HUES64 (cell line): Measurements from ENCODE around the gene SLAIN2.
"Not testable (repeated sequence)": the region's sequence is repeated elsewhere in the genome, so short reads cannot be mapped to it uniquely, and the experiment has no call there.

Experiments used
- H3K27ac ChIP-seq: 2 replicates; pipeline ENCODE4 v1.7.0; 2013; ENCODE audit warnings: low read depth, low read length, inconsistent platforms
- H3K27me3 ChIP-seq: 2 replicates; pipeline ENCODE4 v1.6.1; 2013; ENCODE audit warnings: mild to moderate bottlenecking, low read length; ENCODE audit not compliant: insufficient read depth
- H3K36me3 ChIP-seq: 2 replicates; pipeline ENCODE4 v1.6.1; 2013; ENCODE audit warnings: mild to moderate bottlenecking, low read length; ENCODE audit not compliant: insufficient read depth
- H3K4me1 ChIP-seq: 2 replicates; pipeline ENCODE4 v1.6.1; 2013; ENCODE audit warnings: mild to moderate bottlenecking, low read length, moderate library complexity; ENCODE audit not compliant: insufficient read depth
- H3K4me3 ChIP-seq: 2 replicates; pipeline ENCODE4 v1.5.1; 2013; ENCODE audit warnings: mild to moderate bottlenecking, low read length, moderate library complexity
- H3K9ac ChIP-seq: 2 replicates; pipeline ENCODE4 v1.6.1; 2013; ENCODE audit warnings: mild to moderate bottlenecking, low read depth, low read length
- H3K9me3 ChIP-seq: 2 replicates; pipeline ENCODE4 v1.6.1; 2013; ENCODE audit warnings: low read depth, low read length; ENCODE audit not compliant: insufficient read depth
- whole genome bisulfite sequencing: fragments of 150-250, 120-280 bp; methylation state at CpG from one replicate; pipeline ENCODE4 v1.1.7; 2013; ENCODE audit warnings: missing lambda C conversion rate; 5-methylcytosine and 5-hydroxymethylcytosine counted together

The SLAIN2 gene

DNA sequence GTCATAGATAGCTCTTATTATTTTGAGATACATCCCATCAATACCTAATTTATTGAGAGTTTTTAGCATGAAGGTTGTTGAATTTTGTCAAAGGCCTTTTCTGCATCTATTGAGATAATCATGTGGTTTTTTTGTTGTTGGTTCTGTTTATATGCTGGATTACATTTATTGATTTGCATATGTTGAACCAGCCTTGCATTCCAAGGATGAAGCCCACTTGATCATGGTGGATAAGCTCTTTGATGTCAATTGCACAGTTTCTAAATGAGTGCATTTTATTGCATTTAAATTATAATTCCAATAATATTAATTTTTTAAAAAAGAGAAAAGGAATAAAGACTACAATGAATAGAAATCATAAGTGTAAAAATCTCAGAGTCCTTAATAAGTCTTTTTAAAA lies 26.6 kb upstream of the SLAIN2 start:
- H3K4me1 ChIP-seq, H3K36me3 ChIP-seq, H3K9ac ChIP-seq, H3K27ac ChIP-seq, H3K27me3 ChIP-seq, H3K4me3 ChIP-seq, H3K9me3 ChIP-seq: not testable (repeated sequence)

DNA sequence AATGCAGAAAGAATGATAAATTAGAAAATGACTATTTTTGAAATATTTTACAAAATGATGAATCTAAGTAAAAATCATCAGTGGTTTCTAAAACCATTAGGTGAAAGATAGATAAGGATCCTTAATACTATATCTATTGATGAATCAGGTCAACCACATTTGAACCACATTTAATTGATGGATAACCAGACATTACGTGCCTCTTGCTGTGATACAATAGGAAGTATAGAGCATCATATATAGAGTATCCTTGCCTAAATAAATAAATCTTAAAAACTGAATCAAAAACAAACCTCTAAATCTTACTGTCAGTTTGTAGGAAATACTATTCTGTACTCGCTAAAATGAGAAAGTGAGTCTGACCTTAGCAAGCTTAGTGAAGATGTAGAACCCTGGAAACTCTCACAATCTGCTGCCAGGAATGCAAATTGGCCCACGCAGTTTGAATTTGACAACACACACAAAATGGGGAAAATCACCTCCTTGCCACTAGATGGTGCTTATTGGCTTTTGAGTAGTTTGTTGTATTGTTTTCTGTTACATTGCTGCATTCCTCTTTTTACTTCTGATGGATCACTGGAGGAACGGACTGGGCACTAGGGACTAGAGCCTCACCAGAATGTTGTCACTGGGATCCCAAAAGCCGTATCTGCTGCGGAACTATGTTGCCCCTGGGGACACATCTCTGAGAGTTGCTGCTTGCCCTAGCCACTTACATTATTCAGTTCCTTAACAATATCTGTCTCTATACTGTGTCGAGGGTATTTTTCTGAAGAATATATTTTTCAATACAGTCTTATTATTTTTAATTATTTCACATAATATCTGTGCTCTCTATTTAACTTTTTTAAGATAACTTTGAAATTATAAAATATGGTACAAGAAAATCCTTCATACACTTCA lies 25.4 kb upstream of the SLAIN2 start:
- Histone ChIP-seq H3K27ac (no peak overlapping the region), H3K4me1 (no peaks in the 10 kb centered on the region), H3K9ac (no peak overlapping the region), H3K4me3 (no peak overlapping the region), H3K36me3 (no peaks in the 10 kb centered on the region), H3K9me3 (no peaks in the 10 kb centered on the region), H3K27me3 (no peaks in the 10 kb centered on the region)
- 24% methylated on average over 5 of the region's 7 CpGs for WGBS

GRCh38 chr4:48321312-48321711 lies 20.0 kb upstream of the SLAIN2 start:
- 86% methylated on average over 2 of the region's 2 CpGs for WGBS
- Histone ChIP-seq H3K27me3 (no peaks in the 10 kb centered on the region), H3K4me1 (no peaks in the 10 kb centered on the region), H3K27ac (no peak overlapping the region), H3K9me3 (no peaks in the 10 kb centered on the region), H3K4me3 (no peak overlapping the region), H3K36me3 (no peaks in the 10 kb centered on the region), H3K9ac (no peak overlapping the region)

DNA sequence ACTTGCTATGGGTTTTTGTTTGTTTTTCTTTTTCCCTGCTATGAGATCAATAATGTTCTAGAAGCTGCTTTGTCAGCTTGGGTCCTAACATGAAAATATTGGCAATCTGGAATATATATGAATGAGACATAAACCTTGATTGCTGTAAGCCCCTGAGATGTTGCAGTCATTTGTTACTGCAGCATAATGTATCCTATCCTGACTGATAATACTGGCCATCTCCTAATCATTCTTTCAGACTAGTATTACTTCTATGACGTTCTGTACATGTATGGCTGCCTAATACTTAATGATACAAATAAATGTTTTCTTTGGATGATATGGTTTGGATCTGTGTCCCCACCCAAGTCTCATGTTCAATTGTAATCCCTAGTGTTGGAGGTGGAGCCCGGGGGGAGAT lies 19.3 kb upstream of the SLAIN2 start:
- Histone ChIP-seq H3K27me3 (no peaks in the 10 kb centered on the region), H3K4me1 (no peaks in the 10 kb centered on the region), H3K27ac (no peak overlapping the region), H3K9ac (no peak overlapping the region), H3K36me3 (no peaks in the 10 kb centered on the region), H3K4me3 (no peak overlapping the region), H3K9me3 (no peaks in the 10 kb centered on the region)
- 100% methylated on average over 1 of the region's 2 CpGs for WGBS

- H3K4me1 ChIP-seq: no peaks in the 10 kb centered on the region
- WGBS: no CpG with 5 or more reads among the region's 2 CpGs
- H3K9ac ChIP-seq: no peak overlapping the region
- no peaks in the 10 kb centered on the region for H3K9me3 ChIP-seq
- H3K4me3 ChIP-seq: no peak overlapping the region
- H3K27ac ChIP-seq: no peak overlapping the region
- H3K36me3 ChIP-seq: no peaks in the 10 kb centered on the region
- H3K27me3 ChIP-seq: no peaks in the 10 kb centered on the region
These were observed 17.0 kb upstream of the SLAIN2 start for GRCh38 chr4:48324281-48324680.

DNA sequence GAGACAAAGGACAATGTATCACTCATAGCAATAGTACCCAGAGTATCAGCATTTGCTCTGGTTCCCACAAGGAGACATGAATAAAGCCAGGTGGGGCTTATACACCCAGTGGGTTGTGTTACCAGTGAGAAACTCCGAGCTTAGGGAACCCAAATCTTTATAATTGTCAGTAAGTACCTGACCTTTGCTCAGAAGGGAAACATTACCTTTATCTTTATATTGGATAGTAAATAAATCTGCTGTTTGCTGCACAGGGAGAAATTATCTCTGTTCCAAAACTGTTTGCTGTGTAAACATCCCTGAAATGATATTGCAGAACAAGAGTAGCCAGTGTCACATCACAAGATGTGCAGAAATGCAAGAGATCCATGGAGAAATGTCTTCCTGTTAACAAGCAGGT lies 12.1 kb upstream of the SLAIN2 start:
- no peaks in the 10 kb centered on the region for H3K27me3 ChIP-seq
- no peaks in the 10 kb centered on the region; the same call in 1 of the 2 replicates for H3K4me1 ChIP-seq
- whole genome bisulfite sequencing: 91% methylated on average over 1 of the region's 1 CpG
- H3K4me3 ChIP-seq: no peak overlapping the region
- no peaks in the 10 kb centered on the region for H3K9me3 ChIP-seq
- no peaks in the 10 kb centered on the region for H3K36me3 ChIP-seq
- H3K9ac ChIP-seq: no peak overlapping the region
- H3K27ac ChIP-seq: no peak overlapping the region

DNA sequence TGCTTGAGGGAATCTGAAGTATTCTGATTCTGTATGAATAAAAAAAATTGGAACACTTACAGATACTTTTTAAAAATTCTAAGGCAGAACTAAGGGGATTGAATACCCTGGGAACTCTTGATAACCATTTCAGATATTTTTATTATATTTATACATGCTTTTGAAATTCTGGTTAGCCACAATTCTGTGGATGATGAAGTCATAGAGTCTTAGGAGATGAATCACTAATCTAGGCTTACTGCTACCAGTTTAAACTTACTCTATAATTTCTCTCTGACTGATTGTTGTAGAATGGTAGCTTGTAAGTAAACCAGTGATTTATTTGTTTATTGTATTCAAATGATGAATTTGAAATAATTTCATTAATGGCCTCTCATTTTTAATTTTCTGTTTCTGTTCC lies 11.4 kb upstream of the SLAIN2 start:
- Histone ChIP-seq H3K4me3 (no peak overlapping the region), H3K9ac (no peak overlapping the region), H3K4me1 (no peaks in the 10 kb centered on the region; the same call in 1 of the 2 replicates), H3K27ac (no peak overlapping the region), H3K36me3 (no peaks in the 10 kb centered on the region), H3K27me3 (no peaks in the 10 kb centered on the region), H3K9me3 (no peaks in the 10 kb centered on the region)

GRCh38 chr4:48331577-48332330 lies 9.6 kb upstream of the SLAIN2 start:
- no peaks in the 10 kb centered on the region for H3K9me3 ChIP-seq
- H3K27ac ChIP-seq: no peak overlapping the region

GRCh38 chr4:48332661-48333060 lies 8.7 kb upstream of the SLAIN2 start:
- 97% methylated on average over 4 of the region's 5 CpGs for WGBS
- no peaks in the 10 kb centered on the region for H3K9me3 ChIP-seq
- H3K4me1 ChIP-seq: no peaks in the 10 kb centered on the region; the same call in 1 of the 2 replicates
- no peaks in the 10 kb centered on the region for H3K27me3 ChIP-seq
- no peak overlapping the region for H3K4me3 ChIP-seq
- H3K36me3 ChIP-seq: no peaks in the 10 kb centered on the region
- no peak overlapping the region for H3K27ac ChIP-seq
- H3K9ac ChIP-seq: no peak overlapping the region

More at GRCh38 chr4:48331577-48332330, 9.6 kb upstream of the SLAIN2 start:
- Histone ChIP-seq H3K36me3 (no peaks in the 10 kb centered on the region), H3K9ac (no peak overlapping the region), H3K4me3 (no peak overlapping the region), H3K4me1 (no peaks in the 10 kb centered on the region; the same call in 1 of the 2 replicates), H3K27me3 (no peaks in the 10 kb centered on the region)
- whole genome bisulfite sequencing: 92% methylated on average over 9 of the region's 9 CpGs

DNA sequence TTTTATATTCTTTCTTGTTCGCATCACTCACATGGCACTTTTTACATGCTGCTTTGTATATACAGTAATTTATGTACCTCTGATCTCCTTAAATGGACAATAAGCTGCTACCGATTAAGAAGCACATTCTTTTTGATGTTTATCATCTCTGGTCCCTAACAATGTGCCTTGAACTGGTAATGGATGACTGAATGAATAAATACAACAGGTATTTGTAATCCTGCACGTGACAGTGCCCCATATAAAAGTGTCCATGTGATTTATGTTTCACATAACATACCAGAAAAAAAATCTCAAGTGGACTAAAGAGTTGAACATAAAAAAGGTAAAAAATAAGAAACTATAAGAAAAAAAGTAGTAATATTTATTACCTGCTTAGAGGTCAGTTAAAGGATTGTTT lies 7.7 kb upstream of the SLAIN2 start:
- H3K4me1 ChIP-seq: no peaks in the 10 kb centered on the region; the same call in 1 of the 2 replicates
- H3K27me3 ChIP-seq: no peaks in the 10 kb centered on the region
- H3K4me3 ChIP-seq: no peak overlapping the region
- H3K27ac ChIP-seq: no peak overlapping the region
- no peaks in the 10 kb centered on the region for H3K9me3 ChIP-seq
- no peak overlapping the region for H3K9ac ChIP-seq
- 89% methylated on average over 1 of the region's 3 CpGs for WGBS
- H3K36me3 ChIP-seq: no peaks in the 10 kb centered on the region

GRCh38 chr4:48334236-48334635 lies 7.1 kb upstream of the SLAIN2 start:
- 92% methylated on average over 4 of the region's 4 CpGs for WGBS
- H3K4me1 ChIP-seq: no peaks in the 10 kb centered on the region; the same call in 1 of the 2 replicates

More at GRCh38 chr4:48334236-48334635, 7.1 kb upstream of the SLAIN2 start:
- H3K4me3 ChIP-seq: no peak overlapping the region
- no peaks in the 10 kb centered on the region for H3K27me3 ChIP-seq
- H3K9me3 ChIP-seq: no peaks in the 10 kb centered on the region
- H3K9ac ChIP-seq: no peak overlapping the region
- H3K36me3 ChIP-seq: no peaks in the 10 kb centered on the region
- H3K27ac ChIP-seq: no peak overlapping the region
